Choroid plexus epithelial cell (primary cell): ENCODE measurements around the gene SNX21.

Experiments
- DNase-seq: peaks from one replicate; pipeline ENCODE4 v3.0.0-alpha.2; 2010; ENCODE audit warnings: low read depth
- H3K4me3 ChIP-seq: 2 replicates; pipeline ENCODE4 v1.5.1; 2011; ENCODE audit warnings: low read depth, mild to moderate bottlenecking, control low read depth, low read length, moderate library complexity
- TF ChIP-seq, protein P1 (sequence below): conservative IDR thresholded peaks from 2 replicates; pipeline ENCODE4 v1.5.1; 2011; ENCODE audit warnings: low read depth, mild to moderate bottlenecking, control low read depth, inconsistent platforms, low read length, moderate library complexity

The SNX21 gene

DNA sequence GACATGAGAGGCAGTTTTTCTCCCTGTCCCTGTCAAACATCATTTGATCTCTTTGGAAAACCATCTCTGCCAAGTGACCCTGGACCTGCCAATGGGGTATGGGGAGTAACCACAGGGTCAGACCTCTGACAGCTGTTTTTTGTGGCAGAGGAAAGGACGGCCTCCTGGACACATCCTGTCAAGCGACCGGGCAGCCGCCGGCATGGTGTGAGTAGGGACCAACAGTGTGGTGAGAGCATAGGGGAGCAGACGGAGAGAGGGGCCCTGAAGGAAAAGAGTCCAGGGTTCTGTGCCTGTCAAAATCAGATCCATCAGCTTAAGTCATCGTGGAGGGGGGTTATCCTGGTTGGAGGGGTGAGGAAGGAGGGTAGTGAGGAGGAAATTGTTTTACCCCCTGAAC, 31.7 kb upstream of the SNX21 start:
- H3K4me3 ChIP-seq: no peak overlapping the region
- TF ChIP-seq, protein P1, sequence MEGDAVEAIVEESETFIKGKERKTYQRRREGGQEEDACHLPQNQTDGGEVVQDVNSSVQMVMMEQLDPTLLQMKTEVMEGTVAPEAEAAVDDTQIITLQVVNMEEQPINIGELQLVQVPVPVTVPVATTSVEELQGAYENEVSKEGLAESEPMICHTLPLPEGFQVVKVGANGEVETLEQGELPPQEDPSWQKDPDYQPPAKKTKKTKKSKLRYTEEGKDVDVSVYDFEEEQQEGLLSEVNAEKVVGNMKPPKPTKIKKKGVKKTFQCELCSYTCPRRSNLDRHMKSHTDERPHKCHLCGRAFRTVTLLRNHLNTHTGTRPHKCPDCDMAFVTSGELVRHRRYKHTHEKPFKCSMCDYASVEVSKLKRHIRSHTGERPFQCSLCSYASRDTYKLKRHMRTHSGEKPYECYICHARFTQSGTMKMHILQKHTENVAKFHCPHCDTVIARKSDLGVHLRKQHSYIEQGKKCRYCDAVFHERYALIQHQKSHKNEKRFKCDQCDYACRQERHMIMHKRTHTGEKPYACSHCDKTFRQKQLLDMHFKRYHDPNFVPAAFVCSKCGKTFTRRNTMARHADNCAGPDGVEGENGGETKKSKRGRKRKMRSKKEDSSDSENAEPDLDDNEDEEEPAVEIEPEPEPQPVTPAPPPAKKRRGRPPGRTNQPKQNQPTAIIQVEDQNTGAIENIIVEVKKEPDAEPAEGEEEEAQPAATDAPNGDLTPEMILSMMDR: no peak
- no peak for DNase-seq

DNA sequence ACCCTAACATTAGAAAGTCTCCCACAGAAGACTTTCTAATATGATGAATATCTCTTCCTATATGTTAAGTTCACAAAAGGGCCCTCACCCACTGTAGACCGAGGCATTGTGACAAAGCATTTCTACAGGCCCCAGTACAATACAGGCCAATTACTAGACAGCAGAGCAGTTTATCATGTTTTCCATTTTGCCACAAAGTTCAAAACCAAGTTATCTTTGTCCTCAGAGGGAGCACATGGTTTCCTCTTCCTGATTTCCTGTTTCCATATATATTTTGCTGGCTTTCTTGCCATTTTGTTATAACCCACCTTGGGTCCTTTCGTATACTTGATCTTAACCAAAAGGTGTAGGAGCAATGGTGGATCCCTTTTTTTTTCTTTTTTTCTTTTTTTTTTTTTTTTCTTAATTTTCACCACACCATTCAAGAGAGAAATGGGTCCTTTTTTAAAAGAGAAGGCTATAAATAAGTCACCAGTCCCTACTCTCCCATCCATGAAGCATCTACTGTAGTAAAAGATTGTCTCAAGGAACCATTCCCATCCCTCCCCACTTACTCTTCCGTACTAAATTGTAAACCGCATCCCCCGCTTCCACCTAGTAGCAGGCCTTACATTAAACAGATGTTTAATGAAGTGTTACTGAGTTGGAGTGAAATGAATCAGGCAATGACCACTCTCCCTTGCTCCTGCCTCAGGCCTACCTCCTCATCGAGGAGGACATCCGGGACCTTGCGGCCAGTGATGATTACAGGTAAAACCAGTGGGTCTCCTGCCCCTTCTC, 23.2 kb upstream of the SNX21 start:
- DNase-seq: no peak
- no peak overlapping the region for H3K4me3 ChIP-seq
- TF ChIP-seq, protein P1: no peak

DNA sequence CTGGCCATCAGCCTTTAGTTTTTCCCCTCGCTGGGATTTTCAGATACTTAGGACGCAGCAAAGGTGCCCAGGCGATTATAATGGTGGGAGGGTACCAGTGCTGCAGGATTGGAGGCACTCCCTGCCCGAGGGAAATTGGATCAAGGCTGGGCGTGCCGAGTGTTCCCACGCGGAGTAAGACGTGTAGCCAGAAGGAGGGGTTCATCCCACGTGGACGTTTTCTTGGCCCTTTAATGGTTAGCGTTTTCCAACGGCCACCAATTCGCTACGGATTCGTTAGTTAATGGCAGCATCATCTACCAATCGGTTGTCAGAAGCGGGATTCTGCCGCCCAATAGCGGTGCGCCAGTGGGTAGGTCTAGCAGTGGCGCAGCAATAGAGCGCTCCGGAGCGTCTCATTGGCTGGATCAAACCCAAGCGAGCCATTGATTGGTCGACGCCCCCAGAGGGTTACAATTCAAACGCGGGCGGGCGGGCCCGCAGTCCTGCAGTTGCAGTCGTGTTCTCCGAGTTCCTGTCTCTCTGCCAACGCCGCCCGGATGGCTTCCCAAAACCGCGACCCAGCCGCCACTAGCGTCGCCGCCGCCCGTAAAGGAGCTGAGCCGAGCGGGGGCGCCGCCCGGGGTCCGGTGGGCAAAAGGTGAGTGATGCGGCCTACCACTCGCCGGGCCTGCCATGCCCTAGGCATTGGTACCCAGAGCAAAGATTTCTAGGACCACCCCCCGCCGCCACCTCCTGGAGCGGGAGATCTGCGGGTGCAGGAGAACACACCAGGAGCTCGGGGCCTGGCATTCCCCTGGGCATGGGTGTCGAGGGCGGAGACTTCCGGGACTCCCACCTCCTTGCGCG, 21.2 kb upstream of the SNX21 start, which contains the start of gene UBE2C:
TSS of gene UBE2C (plus strand) at position 488 of the 849 bp plus-strand sequence. CDS start at position 540, 52 bp downstream.
- TF ChIP-seq, protein P1: no peak
- H3K4me3 ChIP-seq: peak within 1 kb of the TSS; percentile 78
- peak; percentile 100 for DNase-seq

GRCh38 chr20:45813006-45813340, 20.6 kb upstream of the SNX21 start:
- peak overlapping the region; percentile 78 for H3K4me3 ChIP-seq
- TF ChIP-seq, protein P1: no peak
- DNase-seq: no peak

DNA sequence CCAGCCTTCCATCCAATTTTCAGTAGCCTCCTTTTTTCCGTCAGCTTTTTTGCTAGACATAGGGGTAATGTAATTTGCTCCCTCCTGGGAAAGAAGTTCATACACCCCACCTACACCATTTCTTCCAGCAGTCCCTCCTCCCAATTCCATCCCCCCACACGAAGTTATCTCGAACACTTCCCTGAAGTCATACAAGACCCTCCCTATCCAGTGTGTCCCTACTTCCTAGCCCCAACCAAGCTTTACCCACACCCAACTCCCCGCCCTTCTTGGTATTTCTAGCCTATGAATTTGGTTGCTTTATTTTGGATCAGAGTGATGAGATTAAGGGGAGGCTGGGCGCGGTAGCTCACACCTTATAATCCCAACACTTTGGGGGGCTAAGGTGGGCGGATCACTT, 20.1 kb upstream of the SNX21 start:
- no peak for DNase-seq
- no peak overlapping the region for H3K4me3 ChIP-seq
- TF ChIP-seq, protein P1: no peak

GRCh38 chr20:45814314-45814713, 19.3 kb upstream of the SNX21 start:
- TF ChIP-seq, protein P1: no peak
- no peak for DNase-seq
- H3K4me3 ChIP-seq: no peak overlapping the region
